NCI-H526 (cell line): ENCODE results near the gene MGAT5.

Experiments
- DNase-seq, 2 experiments: peaks; one replicate each; lab custom pipeline; 2025; lab: John Stamatoyannopoulos, UW

Gene MGAT5

DNA sequence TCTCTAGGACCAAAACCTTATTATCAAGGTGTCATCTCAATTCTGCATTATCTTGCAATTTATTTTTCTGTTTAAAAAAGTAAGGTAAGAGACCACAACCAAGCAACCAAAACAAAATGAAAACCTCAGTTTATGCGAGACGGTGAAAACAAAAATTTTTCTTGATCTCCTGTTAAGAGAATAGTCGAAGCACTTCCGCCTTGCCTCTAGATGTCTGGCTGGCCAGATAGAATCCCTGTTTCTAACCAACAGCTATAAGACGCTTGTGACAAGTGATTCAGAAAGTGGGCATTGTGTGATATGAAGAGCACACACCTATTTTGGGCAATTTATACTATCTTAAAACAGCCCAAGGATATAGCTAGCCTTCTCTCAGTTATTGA, 51.2 kb downstream of the MGAT5 start:
- DNase-seq, result no peak

GRCh38 chr2:134306521-134306920, 52.6 kb downstream of the MGAT5 start:
- no peak for DNase-seq

DNA sequence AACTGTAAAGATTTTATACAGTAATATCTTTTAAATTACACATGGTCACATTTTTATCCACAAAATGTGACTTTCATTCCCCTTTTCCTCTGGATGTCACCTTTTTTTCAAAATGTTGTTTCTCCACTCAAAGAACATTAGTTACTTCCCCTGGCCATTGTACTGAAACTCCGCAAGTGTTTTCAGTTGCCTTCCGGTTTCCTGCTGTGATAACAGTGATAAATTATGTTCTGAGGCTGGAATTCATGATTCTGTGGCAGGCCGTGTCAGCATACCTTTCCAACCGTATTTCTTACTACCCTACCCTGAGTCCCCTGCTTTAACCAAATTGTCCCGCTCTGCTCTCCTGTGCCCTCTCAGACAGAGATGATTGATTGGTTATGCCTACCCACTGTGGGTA, 53.5 kb downstream of the MGAT5 start:
- DNase-seq, result no peak

- DNase-seq, result no peak
Measured at GRCh38 chr2:134308474-134309385, 54.9 kb downstream of the MGAT5 start.

DNA sequence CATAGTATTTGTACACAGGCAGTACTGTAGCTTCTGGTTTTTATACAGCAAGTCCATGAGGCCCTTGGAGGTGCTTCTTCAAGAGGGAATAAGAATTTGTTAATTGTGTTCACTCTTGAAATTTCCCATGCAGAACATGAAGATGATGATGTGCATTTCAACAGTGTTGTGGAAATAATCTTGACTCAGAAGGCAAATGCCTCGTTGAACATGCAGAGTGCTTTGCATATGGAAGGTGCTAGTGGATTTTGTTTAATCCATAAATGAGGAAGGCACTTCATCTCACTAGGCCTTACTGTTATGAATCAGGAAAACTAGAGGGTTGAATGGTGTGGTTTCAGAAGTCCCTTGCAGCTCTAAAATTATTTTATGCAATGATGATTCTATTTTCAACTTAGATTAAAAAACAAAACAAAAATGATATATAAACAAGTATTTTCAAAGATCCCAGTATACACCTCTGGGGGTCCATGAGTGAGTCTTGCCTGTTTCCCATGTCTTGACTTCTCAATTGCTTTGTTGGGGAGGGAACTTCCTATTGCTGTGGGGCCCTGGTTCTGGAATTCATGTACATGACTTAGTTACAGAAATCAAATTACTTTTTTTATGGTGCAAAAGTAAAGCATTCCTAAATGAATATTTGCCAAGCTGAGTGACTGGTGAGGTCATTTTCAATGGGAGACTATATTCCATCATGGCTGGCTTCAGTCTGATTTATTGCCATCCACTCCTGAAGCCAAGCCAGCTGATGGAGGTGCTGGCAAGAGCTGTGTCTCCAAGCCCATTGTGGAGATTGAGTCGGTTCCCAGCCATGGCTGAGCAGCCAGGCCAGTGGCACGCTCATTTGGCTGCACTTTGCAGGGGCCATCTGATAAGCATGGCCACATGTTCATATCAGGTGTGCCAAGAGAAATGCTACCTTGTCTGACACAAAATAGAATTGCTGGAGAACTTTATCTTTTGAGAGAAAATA, 56.5 kb downstream of the MGAT5 start:
- peak in 1 of 2 experiments; percentile 30 for DNase-seq

GRCh38 chr2:134312482-134312881, 58.6 kb downstream of the MGAT5 start:
- DNase-seq, result no peak

GRCh38 chr2:134314202-134314601, 60.3 kb downstream of the MGAT5 start:
- no peak for DNase-seq

- DNase-seq, result no peak
Measured at GRCh38 chr2:134314681-134315368, 61.0 kb downstream of the MGAT5 start.

DNA sequence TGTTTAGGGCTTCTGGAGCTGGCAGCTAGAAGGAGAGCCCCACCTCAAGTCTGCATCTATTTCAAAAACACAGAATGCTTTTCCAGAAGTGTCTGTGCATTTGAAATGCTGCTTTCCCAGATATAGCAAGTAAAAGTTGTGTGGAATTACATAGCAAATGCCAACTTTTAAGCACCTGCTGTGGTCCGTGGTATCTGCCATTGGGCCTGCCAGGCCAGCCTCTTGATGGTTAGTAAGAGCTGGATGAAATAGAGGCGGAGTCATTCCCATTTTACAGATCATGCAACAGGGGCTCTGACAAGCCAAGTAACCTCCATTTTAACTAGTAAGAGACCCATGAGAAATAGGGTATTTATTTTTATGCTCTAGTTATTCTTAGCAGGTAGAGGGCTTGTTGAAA, 61.6 kb downstream of the MGAT5 start:
- DNase-seq, result no peak

DNA sequence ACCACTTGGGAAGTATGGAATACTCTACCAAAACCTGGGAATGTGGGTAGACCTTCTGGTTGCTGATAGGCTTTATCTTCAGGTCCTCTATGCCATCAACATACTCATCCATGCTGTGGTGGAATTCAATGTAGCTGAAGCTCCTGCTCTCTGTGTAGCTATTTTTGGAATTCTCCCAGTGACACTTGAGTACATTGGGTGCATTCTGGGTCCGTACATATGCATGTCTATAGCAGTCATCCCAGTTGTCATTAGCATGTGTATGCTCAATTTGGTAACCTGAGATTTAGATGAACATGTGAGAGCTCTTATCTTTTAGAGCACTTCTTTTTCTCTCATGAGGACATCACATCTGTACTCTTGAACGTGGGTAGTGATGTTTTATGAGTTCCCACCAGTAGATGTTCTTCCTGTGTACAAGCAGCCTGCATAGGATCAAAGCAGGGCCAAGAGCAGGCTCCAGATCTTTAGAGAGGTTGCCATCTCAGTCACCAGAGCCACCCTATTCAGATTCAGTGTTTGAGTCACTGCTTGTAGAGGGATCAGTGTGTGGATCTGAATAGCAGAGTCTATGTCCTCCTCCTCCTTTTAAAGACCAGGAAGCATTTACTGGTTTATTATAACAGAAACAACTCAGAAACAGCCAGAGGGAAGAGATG, 65.9 kb downstream of the MGAT5 start:
- no peak for DNase-seq

GRCh38 chr2:134320930-134321329, 67.1 kb downstream of the MGAT5 start:
- DNase-seq, result no peak

DNA sequence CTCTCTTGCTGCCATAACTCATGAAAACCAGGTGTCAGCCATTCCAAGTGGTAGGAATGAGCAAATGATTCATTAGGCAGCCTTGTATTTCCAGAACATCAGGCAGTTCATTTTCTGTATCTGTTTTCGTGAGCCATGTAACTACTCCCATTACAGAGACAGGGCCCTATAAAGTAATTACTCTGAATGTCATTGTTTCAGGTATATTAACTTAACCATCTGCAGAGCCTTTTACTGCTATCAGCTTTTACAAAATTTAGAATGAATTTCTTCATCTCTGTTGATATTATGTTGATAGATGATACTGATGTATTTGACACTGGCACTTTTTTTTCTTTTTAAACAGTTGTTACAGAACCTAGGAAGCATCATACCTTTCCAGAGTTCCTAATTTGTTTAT, 69.9 kb downstream of the MGAT5 start:
- no peak for DNase-seq

DNA sequence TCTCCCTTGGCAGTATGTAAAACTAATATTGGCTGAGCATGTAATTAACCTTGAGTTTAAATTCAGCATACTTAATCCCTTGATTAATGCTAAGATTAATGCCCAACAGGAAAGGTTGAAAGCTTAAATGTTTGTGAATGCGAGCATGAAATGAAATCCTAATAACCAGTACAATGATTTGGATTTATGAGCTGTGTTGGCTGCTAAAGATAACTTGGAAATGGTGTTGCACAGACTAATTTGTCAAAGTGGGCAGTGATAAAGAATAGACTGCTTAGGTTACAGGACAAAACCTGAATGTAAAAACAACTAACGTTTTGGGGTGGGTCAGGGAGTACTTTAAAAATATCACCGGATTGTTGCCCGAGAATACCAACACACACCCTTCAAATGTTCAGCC, 70.6 kb downstream of the MGAT5 start:
- no peak for DNase-seq

- no peak for DNase-seq
Measured at GRCh38 chr2:134324947-134325346, 71.1 kb downstream of the MGAT5 start.

GRCh38 chr2:134325696-134326095, 71.8 kb downstream of the MGAT5 start:
- no peak for DNase-seq

- no peak for DNase-seq
Measured at GRCh38 chr2:134327367-134327766, 73.5 kb downstream of the MGAT5 start.

- DNase-seq, result no peak
Measured at GRCh38 chr2:134331081-134331480, 77.2 kb downstream of the MGAT5 start.

- no peak for DNase-seq
Measured at GRCh38 chr2:134333646-134334189, 79.8 kb downstream of the MGAT5 start.

GRCh38 chr2:134334542-134335353, 80.9 kb downstream of the MGAT5 start:
- peak; percentile 22 to 80 for DNase-seq

DNA sequence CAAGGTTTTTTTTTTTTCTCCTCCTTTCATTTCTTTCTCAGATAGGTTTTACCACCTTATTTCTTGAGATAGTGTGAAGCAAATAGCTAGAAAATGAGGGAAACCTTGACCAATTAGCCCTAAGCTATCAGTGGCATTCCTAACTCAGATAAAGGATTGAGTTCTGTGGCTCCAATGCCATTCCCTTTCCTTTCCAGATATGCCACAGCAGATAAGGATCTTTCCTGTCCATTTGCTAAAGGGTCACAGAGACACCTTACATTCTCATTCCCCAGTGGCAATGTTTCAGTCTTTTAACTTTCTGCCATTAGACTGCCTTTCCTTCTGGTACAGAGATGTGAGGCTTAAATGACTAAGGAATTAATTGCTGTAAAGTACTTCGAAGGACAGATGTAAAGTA, 81.7 kb downstream of the MGAT5 start:
- DNase-seq, result no peak
